HG03039 (cell line): ENCODE measurements around the gene DUS2.
"Not testable (repeated sequence)": the region's sequence is repeated elsewhere in the genome, so short reads cannot be mapped to it uniquely, and the experiment has no call there.

Source experiments
- ATAC-seq: cut with Tn5 transposase; IDR thresholded peaks from one replicate; pipeline ENCODE4 v1.9.1; 2021; ENCODE audit warnings: mild to moderate bottlenecking, moderate library complexity; ENCODE audit not compliant: unreplicated experiment

Gene DUS2

GRCh38 chr16:68022728-68023537 lies at the start of gene DUS2, which contains the start of gene DDX28:
Gene DUS2 (plus strand): TSS chr16:68023284. CDS start chr16:68038024, 14,740 bp downstream.
Gene DDX28 (minus strand): TSS chr16:68023232. CDS start chr16:68023202, 30 bp downstream.
- ATAC-seq = peak; percentile 57

GRCh38 chr16:67975321-67976105 lies 47.6 kb upstream of the DUS2 start:
- no peak for ATAC-seq

DNA sequence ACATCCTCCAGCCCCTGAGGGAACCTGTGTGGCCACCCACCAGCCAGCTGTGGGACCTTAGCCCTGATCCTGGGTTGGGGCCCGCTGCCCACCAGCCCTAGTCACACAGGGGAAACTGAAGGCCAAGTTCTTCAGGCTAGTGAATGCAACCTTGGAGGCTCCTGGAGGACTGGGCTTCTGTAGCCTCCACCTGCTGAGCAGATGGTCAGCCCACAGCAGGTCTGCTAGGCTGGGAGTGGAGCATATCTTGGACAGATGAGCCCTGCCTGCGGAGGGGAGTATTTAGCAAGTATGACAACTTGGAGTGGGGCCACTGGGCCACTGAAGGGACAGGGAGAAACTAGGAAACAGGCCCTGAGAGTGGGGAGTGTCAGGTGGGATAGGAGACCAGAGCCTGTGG lies 46.9 kb upstream of the DUS2 start:
- ATAC-seq = no peak

- ATAC-seq = no peak
Measured at GRCh38 chr16:67977005-67977404, 46.1 kb upstream of the DUS2 start.

DNA sequence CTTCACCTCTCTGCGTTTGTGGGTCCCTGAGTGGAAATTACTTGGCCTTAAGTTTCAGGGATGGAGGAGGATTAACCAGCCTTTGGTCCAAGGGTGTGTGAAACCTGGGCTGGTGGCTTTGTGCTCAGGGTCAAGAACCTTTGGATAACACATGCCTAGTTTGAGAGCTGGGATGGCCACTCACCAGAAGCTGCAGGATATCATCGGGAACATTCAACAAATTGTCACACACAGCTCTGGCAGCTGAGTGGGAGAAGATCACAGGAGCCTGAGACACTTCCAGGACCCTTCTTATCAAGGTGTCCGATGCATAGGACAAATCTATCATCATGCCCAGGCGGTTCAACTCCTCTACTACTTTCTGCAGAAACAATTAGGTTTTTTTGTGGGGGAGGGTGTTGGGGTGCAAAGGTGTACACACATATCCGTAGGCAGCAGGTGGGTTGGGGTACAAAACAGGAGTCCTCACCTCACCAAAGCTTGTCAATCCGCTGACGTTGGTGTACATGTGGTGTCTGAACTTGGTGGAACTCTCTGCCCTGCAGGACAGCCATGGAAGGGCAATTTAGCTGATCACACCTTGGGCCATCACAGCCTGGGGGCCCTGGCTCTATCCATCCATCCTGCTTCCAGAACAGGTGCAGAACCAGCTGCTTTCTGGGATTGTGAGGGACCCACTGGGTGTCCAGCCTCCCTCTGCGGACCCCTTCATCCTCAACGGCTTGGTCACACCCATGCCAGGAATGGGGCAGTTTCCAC lies 45.4 kb upstream of the DUS2 start:
- no peak for ATAC-seq

DNA sequence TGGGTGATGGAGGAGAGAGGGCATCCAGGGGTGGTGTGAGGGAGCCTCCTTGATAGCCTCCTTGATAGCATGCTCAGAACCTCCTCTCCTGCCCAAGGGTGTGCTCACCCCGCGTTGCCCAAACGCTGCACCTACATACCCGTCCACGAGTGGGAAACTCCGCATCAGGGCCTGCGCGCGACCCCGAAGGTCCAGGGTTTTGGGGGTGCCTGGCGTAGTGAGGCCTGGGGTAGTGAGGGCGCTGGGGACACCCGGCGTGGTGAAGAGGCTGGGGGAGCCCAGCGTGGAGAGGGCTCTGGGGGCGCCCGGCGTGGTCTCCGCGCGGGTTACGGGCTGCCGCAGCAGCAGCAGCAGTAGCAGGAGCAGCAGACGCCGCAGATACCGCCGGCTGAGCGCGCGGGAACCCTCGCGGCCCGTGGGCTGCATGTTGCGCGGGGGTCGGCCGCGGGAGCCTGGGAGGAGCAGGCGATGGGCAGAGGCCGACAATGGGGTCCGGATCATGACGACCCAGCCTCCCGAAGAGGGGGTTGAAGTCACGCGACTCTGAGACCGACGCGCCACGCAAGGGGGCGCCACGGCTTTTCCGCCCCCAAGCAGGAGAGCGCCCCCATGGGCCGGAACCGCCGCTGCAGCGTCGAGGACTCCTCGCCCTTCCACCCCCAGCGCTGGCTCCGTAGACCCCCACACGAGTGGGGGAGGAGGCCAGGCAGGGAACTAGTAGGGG lies 43.0 kb upstream of the DUS2 start, which contains the start of gene DPEP3:
DPEP3 (minus strand) TSS at position 545 of the 724 bp plus-strand sequence; CDS start at position 426, 119 bp downstream.
- no peak for ATAC-seq

DNA sequence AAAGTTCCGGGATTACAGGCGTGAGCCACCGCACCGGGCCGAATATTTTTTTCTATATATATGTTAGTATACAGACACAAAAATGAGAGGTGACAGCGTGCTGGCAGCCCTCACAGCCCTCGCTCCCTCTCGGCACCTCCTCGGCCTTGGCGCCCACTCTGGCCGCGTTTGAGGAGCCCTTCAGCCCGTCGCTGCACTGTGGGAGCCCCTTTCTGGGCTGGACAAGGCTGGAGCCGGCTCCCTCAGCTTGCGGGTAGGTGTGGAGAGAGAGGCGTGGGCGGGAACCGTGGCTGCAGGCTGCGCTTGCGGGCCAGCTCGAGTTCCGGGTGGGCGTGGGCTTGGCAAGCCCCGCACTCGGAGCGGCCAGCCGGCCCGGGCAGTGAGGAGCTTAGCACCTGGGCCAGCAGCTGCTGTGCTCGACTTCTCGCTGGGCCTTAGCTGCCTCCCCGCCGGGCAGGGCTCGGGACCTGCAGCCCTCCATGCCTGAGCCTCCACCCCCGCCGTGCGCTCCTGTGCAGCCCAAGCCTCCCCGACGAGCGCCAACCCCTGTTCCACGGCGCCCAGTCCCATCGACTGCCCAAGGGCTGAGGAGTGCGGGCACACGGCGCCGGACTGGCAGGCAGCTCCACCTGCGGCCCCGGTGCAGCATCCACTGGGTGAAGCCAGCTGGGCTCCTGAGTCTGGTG lies 40.9 kb upstream of the DUS2 start:
- no peak for ATAC-seq

DNA sequence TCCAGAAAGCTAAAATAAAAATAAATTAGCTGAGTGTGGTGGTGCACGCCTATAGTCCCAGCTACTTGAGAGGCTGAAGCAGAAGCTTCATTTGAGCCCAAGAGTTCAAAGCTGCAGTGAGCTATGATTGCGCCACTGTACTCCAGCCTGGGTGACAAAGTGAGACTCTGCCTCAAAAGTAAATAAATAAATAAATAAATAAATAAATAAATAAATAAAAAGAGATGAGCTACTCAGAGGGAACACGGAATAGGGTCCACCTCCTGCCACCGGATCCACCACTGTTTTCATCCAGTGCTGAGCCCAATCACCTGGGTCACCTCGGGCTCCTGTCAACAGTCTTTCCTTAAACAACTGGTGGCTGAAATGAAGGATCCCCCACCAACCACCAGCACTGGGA lies 36.1 kb upstream of the DUS2 start:
- no peak for ATAC-seq

GRCh38 chr16:67987460-67988160 lies 35.5 kb upstream of the DUS2 start:
- ATAC-seq = no peak

DNA sequence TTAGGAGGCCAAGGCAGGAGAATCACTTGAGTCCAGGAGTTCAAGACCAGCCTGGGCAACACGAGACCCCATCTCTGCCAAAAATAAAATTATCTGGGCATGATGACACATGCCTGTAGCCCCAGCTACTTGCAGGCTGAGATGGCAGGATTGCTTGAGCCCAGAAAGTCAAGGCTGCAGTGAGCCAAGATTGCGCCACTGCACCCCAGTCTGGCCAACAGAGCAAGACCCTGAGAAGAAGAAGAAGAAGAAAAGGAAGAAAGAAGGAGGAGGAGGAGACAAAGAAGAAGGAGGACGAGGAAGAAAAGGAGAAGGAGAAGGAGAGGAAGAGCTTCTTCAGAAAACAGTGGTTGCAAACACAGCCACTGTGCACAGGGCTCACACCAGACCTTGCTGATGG lies 34.4 kb upstream of the DUS2 start:
- no peak for ATAC-seq

DNA sequence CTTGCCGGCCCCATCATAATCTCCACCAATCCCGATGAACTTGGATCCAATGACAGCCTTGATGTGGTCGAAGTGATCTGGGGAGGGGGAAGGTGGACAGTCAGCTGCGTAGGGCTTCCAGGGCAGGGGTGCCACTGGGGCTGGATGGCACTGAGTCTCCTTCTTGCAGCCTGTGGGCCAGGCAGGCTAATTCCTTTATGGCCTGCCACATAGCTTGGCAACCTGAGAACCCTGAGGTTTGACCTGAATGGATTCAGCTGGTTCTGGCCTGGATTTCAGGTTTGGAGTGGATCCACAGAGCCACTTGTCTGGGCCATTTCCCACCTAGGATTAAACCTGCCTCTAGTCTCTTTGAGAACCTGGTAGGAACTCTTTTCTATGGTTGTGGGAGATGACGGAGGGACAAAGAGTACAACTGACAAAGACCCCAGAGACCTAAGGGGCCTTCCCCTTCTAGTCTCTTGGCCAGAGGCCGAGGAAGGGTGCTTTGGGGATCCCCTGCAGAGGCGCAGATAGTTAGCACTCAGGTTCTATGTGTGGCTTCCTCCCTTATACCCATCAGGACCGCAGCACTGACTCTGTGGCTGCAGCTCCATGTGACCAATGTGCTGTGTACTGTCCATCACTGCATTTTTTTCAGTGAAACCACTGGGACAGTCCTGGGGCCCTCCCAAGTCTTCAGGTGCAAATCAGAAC lies 33.6 kb upstream of the DUS2 start:
- no peak for ATAC-seq

- ATAC-seq = no peak
Measured at GRCh38 chr16:67990018-67990386, 33.1 kb upstream of the DUS2 start.

- peak; percentile 3 for ATAC-seq
Measured at GRCh38 chr16:67992661-67993206, 30.4 kb upstream of the DUS2 start.

DNA sequence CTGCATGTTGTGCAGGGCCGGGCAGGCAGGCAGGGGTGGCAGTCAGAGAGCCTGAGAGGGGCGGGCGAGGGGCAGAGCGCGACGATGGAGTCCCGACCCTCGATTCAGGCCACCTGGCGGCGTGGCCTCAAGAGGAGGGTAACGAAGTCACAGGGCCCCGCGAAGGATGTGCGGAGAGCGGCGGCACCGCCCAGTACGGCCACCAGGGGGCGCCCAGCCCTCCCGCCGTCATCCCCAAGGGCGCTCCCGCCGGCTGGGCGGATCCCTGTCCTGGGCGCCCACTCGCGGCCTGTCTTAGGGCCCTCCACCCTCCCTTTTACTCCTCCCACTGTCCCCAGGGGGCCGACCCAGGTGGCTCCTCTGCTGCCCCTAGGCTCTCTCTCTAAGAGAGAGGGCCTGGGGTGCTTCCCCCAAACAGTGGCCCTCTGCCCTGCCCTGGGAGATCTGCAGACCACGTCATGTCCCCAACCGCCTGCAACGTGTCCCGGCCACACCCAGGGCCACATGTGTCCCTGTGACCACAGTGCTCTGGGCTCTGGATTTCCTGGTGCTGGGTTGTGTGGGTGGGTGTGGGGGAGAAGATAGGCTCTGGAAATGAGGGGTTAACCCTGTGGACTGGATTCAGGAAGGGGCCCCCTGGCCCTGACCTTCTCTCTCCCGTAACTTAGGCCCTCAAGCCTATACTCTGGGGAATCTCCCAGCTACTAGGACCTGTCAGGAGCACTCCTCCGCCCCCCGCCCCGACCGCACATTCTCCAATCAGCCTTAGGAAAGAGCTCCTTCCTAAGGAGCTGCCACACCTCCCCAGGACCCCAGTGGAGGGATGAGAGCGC lies 29.7 kb upstream of the DUS2 start:
- ATAC-seq = peak; percentile 55

DNA sequence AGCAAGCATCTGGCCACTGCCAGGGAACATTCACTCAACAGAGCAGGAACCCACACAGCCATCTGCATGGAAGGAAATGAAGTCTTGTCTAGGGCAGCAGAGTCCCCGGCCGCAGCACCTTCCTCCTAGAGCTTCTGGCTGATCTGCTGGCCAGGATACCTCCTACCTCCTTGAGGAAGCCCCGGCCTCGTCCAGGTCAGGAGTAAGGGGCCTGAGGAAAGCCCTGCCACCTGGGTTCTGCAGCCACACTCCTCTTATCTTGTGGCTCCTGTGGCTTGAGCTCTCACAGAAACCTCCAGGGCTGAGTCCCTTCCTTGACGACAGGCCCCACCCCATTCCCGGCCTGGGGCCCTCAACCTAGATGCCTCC lies 29.1 kb upstream of the DUS2 start:
- not testable (repeated sequence) for ATAC-seq

GRCh38 chr16:67995423-67995822 lies 27.7 kb upstream of the DUS2 start:
- ATAC-seq = no peak

GRCh38 chr16:67996666-67997065 lies 26.4 kb upstream of the DUS2 start:
- ATAC-seq = no peak
